Stimulated activated CD4-positive, alpha-beta T cell treated with anti-CD3 and anti-CD28 coated beads, Interleukin-15, amount 100 ng/mL, for 48 hours (primary cell): ENCODE measurements around the gene WFIKKN2.
"Not testable (repeated sequence)": the region's sequence is repeated elsewhere in the genome, so short reads cannot be mapped to it uniquely, and the experiment has no call there.

Experiments
- DNase-seq, 2 donors: peaks; one replicate each; pipeline ENCODE4 v3.0.0-alpha.2; 2020; ENCODE audit warnings: low read depth in 2 of 2

Gene WFIKKN2

GRCh38 chr17:50872710-50873424 is 37.5 kb downstream of the WFIKKN2 start:
- DNase-seq, result peak; percentile 31 to 32

- DNase-seq, result no peak
Measured at GRCh38 chr17:50875074-50875473, 39.7 kb downstream of the WFIKKN2 start.

GRCh38 chr17:50877042-50877441 is 41.7 kb downstream of the WFIKKN2 start:
- not testable (repeated sequence) for DNase-seq

- no peak for DNase-seq
Measured at GRCh38 chr17:50877838-50878237, 42.5 kb downstream of the WFIKKN2 start.

DNA sequence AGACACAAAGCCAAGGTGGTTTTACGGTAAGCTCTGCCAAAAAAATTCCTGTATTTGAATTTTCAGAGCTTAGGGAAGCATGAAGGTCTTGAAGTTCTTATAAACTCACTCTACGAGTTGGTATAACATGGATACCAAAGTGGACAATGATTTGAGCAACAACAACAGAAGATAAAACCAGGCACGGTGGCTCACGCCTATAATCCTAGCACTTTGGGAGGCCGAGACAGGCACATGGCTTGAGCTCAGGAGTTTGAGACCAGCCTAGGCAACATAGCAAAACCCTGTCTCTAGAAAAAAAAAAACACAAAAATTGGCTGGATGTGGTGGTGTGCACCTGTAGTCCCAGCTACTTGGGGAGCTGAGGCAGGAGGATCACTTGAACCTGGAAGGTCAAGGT is 43.7 kb downstream of the WFIKKN2 start:
- DNase-seq, result no peak

GRCh38 chr17:50881182-50881581 is 45.8 kb downstream of the WFIKKN2 start:
- DNase-seq, result no peak

GRCh38 chr17:50882851-50883250 is 47.5 kb downstream of the WFIKKN2 start:
- DNase-seq, result no peak

DNA sequence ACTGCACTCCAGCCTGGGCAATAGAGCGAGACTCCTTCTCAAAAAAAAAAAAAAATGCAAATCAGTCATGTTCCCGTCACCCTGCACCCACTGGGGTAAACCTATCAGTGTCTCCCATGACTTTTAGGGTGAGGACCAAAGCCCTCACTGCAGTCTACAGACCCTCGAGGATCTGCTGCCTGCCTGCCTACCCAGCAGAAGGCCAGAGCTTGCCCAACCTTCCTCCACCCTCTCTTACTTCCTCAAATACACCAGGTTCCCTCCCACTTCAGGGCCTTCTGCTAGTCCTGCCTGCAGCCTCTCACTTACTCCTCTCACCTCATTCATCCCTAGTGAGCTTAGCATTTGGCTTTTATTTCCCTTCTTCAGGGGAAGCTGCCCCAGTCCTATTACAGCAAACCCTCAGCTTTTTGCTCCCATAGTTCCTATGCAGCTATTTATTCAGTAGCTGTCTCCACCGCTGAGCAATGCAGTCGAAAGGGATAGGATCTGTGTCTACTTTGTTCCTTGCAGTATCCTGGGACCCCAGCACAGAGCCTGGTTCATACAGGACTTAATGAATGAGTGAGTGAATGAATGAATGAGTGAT is 48.6 kb downstream of the WFIKKN2 start:
- DNase-seq, result no peak

DNA sequence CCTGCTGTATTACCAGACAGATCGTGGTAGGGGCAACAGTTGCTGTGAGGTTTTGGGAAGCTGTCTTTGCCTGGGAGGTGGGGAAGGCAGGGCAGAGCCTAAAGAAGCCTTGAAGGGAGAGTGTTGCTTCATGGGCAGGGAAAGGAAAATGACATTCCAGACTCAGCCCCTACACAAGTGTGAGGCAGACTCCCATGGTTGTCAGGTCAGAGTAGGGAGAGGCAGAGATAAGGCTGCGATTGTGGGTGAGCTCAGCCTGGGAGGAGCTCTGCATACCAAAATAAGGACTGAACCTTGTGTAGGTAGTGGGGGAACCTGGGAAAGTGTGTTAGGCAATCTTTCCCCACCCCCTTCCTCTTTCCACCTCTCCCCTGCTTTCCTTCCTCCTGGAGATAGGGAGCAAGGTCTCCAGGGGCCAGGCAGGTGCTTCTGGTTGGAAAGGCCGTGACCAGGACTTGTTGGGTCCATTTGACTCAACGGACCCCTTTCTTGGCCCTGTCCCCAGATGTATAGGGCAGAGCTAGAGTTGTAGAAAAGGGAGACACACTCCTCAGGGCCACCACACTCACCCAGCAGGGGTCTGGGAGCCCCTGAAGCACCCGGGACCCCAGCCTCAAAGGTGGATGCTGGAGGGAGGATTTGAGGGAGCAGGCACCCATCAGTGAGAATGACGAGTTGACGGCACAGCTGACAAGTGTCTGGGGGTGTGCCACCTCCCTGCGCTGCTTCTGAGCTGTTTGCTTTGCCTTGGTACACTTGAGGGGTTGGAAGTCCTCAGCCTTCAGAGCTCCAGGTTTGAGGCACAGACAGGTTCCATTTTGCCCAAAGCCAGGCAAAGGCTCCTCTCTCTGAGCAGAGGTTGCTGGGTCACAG is 49.3 kb downstream of the WFIKKN2 start:
- no peak for DNase-seq

GRCh38 chr17:50887705-50888245 is 52.4 kb downstream of the WFIKKN2 start:
- DNase-seq, result no peak

DNA sequence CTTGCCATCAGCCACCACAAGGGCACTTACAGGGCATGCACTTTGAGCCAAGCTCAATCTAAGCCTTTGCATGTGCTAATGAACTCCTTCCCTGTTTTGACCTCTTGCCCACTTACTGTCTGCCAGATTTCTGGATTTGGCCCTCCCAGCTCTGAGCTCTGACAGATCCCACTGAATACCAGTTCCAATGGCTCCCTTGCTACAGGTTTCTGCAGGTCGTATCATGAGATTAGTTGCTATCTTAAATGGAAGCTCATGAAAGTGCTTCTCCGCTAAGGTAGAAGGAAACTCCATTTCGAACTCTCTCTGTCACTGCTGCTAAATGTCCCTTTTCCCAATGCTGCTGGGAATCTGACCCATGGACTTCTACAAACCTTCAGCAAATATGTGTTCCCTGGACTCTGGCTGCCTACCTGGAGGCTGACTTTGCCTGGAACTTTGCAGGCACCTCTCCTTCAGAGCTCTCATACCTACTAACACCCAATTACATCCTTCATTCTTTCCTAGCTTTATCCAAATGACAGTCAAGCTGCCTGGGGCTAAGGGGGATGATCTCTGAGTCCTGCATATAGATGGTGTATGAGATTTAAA is 54.2 kb downstream of the WFIKKN2 start:
- no peak for DNase-seq

- no peak for DNase-seq
Measured at GRCh38 chr17:50890675-50891516, 55.5 kb downstream of the WFIKKN2 start.

DNA sequence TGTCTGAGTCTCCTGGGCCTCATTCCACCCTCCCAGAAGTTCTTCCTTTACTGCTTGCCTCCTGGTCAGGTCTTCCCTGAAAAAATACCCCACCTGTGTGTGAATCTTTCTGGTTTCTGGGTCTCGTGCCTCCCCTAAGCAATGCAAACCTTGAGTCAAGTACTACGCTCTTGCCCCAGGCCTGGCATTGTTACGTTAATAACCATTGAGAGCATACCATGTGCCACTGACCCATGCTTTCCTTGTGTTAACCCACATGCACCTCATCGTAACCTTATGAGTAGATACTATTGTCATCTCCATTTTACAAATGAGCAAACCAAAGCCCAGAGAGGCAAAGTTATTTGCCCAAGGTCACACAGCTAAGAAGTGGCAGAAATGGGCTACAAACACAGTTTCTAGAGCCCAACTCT is 56.2 kb downstream of the WFIKKN2 start:
- DNase-seq, result no peak
